LNCaP clone FGC (cell line): Measurements from ENCODE around the gene FCRL3.

Experiments
- DNase-seq: peaks from one replicate; pipeline ENCODE4 v3.0.0-alpha.2; 2011; ENCODE audit warnings: low read depth
- H3K4me3 ChIP-seq: 2 replicates; pipeline ENCODE4 v1.5.1; 2011; ENCODE audit warnings: mild to moderate bottlenecking, low read depth, low read length, control low read depth
- CTCF ChIP-seq: IDR thresholded peaks from 2 replicates; pipeline ENCODE4 v1.5.1; 2012; ENCODE audit warnings: mild to moderate bottlenecking; ENCODE audit not compliant: control insufficient read depth, insufficient read depth; ENCODE audit errors: extremely low read depth

Gene FCRL3

DNA sequence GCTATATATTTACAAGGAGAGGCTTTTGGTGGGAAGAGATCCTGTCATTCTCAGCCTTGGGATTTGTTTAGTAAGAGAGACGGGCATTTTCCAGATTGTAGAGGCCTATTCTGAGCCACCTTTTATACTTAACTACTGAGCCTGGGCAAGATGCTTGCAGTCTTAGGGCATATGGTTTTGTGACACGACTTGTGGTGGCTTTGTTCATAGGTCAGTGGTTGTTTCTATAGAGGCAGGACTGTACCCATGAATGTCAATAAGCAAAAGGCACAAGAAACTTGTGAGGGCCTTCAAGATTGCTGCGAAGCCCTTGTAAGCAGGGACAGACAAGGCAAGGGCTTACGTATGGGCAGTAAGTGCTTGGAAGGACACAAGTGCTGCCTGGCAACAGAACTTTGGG is 3.4 kb upstream of the FCRL3 start:
- DNase-seq = no peak
- no peak for TF ChIP-seq CTCF
- H3K4me3 ChIP-seq = no peak overlapping the region

- no peak for TF ChIP-seq CTCF
- H3K4me3 ChIP-seq = no peak overlapping the region
- no peak for DNase-seq
Observed at GRCh38 chr1:157702308-157702825, 1.8 kb upstream of the FCRL3 start.

DNA sequence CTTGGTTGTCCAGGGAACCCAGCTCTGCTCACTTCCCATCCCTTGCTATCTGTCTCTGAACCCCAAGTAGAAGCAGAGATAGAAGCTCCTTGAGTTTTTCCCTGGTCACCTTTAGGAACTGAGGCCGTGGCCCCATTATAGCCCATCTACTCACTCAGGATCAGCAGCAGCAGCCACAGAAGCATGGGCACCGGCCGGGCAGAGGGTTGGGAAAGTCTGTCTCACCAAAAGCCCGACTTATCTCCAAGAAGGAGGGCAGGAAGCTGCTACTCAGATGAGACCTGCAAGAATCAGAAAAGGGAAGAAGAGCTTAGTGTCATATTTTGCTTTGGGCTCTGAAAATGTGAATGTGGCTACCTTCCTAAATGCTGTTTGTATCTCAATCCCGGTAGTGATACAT is 264 bp downstream of the FCRL3 start:
- no peak for DNase-seq
- no peak overlapping the region for H3K4me3 ChIP-seq
- no peak for TF ChIP-seq CTCF

- no peak overlapping the region for H3K4me3 ChIP-seq
- TF ChIP-seq CTCF = no peak
- no peak for DNase-seq
Observed at GRCh38 chr1:157697781-157698569, 2.6 kb downstream of the FCRL3 start.

GRCh38 chr1:157696966-157697628 is 3.5 kb downstream of the FCRL3 start:
- no peak overlapping the region for H3K4me3 ChIP-seq
- TF ChIP-seq CTCF = no peak
- no peak for DNase-seq

DNA sequence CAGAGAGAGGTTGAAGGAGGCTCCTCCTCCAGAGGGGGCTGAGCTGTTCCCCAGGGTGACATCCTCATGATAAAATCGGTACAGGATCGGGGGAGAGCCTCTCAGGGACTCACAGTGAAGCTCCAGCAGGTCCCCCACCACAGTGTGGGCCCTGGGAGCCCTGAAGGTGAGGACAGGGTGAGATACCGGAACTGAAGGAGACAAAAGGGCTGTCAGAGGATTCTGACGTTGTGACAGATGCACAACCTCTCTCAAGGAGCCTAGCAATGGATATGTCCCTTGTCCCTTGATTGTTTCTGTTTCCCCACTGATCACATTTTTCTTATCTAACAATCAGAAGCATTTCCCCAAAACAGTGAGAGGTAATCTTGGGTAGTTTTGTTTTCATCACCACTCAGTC is 5.2 kb downstream of the FCRL3 start:
- no peak for DNase-seq
- no peak for TF ChIP-seq CTCF
- no peak overlapping the region for H3K4me3 ChIP-seq
